ENCODE measurements around the gene TNC.

TNC gene

GRCh38 chr9:115043632-115044031 lies 74.3 kb downstream of the TNC start:
- DNase-seq (ENCODE audit: low spot score), result no peak

GRCh38 chr9:115042781-115043509 lies 75.0 kb downstream of the TNC start:
- DNase-seq (ENCODE audit: low spot score), result peak; percentile 11

GRCh38 chr9:115039516-115040120 lies 78.3 kb downstream of the TNC start:
- DNase-seq (ENCODE audit: low spot score), result peak; percentile 43

- DNase-seq (ENCODE audit: low spot score), result no peak
Measured at GRCh38 chr9:115038178-115038577, 79.8 kb downstream of the TNC start.

GRCh38 chr9:115036691-115037090 lies 81.3 kb downstream of the TNC start:
- DNase-seq (ENCODE audit: low spot score), result no peak

- peak; percentile 52 for DNase-seq (ENCODE audit: low spot score)
Measured at GRCh38 chr9:115035841-115036612, 81.9 kb downstream of the TNC start.

- no peak for DNase-seq (ENCODE audit: low spot score)
Measured at GRCh38 chr9:115034801-115035200, 83.2 kb downstream of the TNC start.

GRCh38 chr9:115033800-115034199 lies 84.2 kb downstream of the TNC start:
- DNase-seq (ENCODE audit: low spot score), result no peak

- DNase-seq (ENCODE audit: low spot score), result no peak
Measured at GRCh38 chr9:115032296-115032695, 85.7 kb downstream of the TNC start.

GRCh38 chr9:115030006-115030405 lies 88.0 kb downstream of the TNC start:
- DNase-seq (ENCODE audit: low spot score), result no peak

GRCh38 chr9:115025721-115026120 lies 92.2 kb downstream of the TNC start:
- DNase-seq (ENCODE audit: low spot score), result no peak

GRCh38 chr9:115024925-115025535 lies 92.9 kb downstream of the TNC start:
- no peak for DNase-seq (ENCODE audit: low spot score)

- DNase-seq (ENCODE audit: low spot score), result no peak
Measured at GRCh38 chr9:115022760-115023434, 95.1 kb downstream of the TNC start.

GRCh38 chr9:115018547-115019435 lies 99.2 kb downstream of the TNC start:
- DNase-seq (ENCODE audit: low spot score), result no peak

GRCh38 chr9:115016344-115016743 lies 101.6 kb downstream of the TNC start:
- no peak for DNase-seq (ENCODE audit: low spot score)

GRCh38 chr9:115015018-115015635 lies 102.8 kb downstream of the TNC start:
- DNase-seq (ENCODE audit: low spot score), result peak; percentile 41

- DNase-seq (ENCODE audit: low spot score), result no peak
Measured at GRCh38 chr9:115014438-115014837, 103.5 kb downstream of the TNC start.

- DNase-seq (ENCODE audit: low spot score), result peak; percentile 87
Measured at GRCh38 chr9:115013998-115014397, 104.0 kb downstream of the TNC start.

GRCh38 chr9:115012486-115012885 lies 105.5 kb downstream of the TNC start:
- no peak for DNase-seq (ENCODE audit: low spot score)

GRCh38 chr9:115010874-115011273 lies 107.1 kb downstream of the TNC start:
- no peak for DNase-seq (ENCODE audit: low spot score)
